WTC11 (cell line): Measurements from ENCODE around the gene PPME1. TPM values are rescaled to one million over a fixed set of nuclear protein-coding genes. Genes with fewer than 3 reads are reported as not detected.

Experiments used
- ATAC-seq: fragments of 200-7000 bp; cut with Tn5 transposase; 2 replicates; pipeline ENCODE4 v1.10.0; 2021; ENCODE audit warnings: mild to moderate bottlenecking, moderate library complexity
- CTCF ChIA-PET: fragments of 300-600 bp; sonication (Branson Sonifier 250); formaldehyde crosslinking; loops from one replicate; lab custom pipeline; 2021; ENCODE audit warnings: antibody characterized with exemption; lab: Charles Lee
- POLR2A ChIA-PET: fragments of 350-600 bp; sonication (Branson Sonifier 250); formaldehyde crosslinking; loops from one replicate; lab custom pipeline; 2021; ENCODE audit warnings: antibody characterized with exemption; lab: Charles Lee
- DNase-seq: peaks from one replicate; pipeline ENCODE4 v3.0.0; 2021; ENCODE audit warnings: low spot score
- H3K27ac Mint-ChIP-seq: 2 replicates; pipeline ENCODE4 v1.8.0; 2021; ENCODE audit warnings: mixed read lengths
- H3K27me3 Mint-ChIP-seq: 2 replicates; pipeline ENCODE4 v1.8.0; 2021; ENCODE audit warnings: low read depth, mild to moderate bottlenecking, moderate library complexity, mixed read lengths
- H3K36me3 Mint-ChIP-seq: 2 replicates; pipeline ENCODE4 v1.8.0; 2021; ENCODE audit warnings: mixed read lengths
- H3K4me1 Mint-ChIP-seq: 2 replicates; pipeline ENCODE4 v1.8.0; 2022; ENCODE audit warnings: mixed read lengths
- H3K4me3 Mint-ChIP-seq: 2 replicates; pipeline ENCODE4 v1.8.0; 2021; ENCODE audit warnings: mild to moderate bottlenecking, moderate library complexity, mixed read lengths
- H3K9me3 Mint-ChIP-seq: 2 replicates; pipeline ENCODE4 v1.8.0; 2021; ENCODE audit warnings: mixed read lengths
- ATF2 ChIP-seq: sonication (generic); formaldehyde crosslinking; IDR thresholded peaks from 2 replicates; pipeline ENCODE4 v1.8.1; 2022; ENCODE audit warnings: low read depth, missing genetic modification reagents, borderline replicate concordance
- CBFB ChIP-seq: sonication (generic); formaldehyde crosslinking; IDR thresholded peaks from 2 replicates; pipeline ENCODE4 v1.8.1; 2022; ENCODE audit warnings: mild to moderate bottlenecking, low read depth, missing genetic modification reagents
- EMX1 ChIP-seq: fragments of 250-450 bp; sonication (Bioruptor Pico); IDR thresholded peaks from 2 replicates; pipeline ENCODE4 v1.8.0; 2021; ENCODE audit warnings: mild to moderate bottlenecking
- ERG ChIP-seq: fragments of 250-450 bp; sonication (Bioruptor Pico); IDR thresholded peaks from 2 replicates; pipeline ENCODE4 v1.8.0; 2021; ENCODE audit warnings: mild to moderate bottlenecking
- FOXJ3 ChIP-seq: sonication (generic); formaldehyde crosslinking; IDR thresholded peaks from 2 replicates; pipeline ENCODE4 v1.9.0; 2021; ENCODE audit warnings: missing genetic modification reagents, mild to moderate bottlenecking, borderline replicate concordance
- HMGA2 ChIP-seq: fragments of 250-450 bp; sonication (Bioruptor Pico); IDR thresholded peaks from 2 replicates; pipeline ENCODE4 v1.4.0; 2021; ENCODE audit warnings: mild to moderate bottlenecking, moderate library complexity
- IRF2 ChIP-seq: sonication (generic); formaldehyde crosslinking; IDR thresholded peaks from 2 replicates; pipeline ENCODE4 v1.8.0; 2022; ENCODE audit warnings: low read depth, missing genetic modification reagents, borderline replicate concordance
- MXD4 ChIP-seq: fragments of 250-450 bp; sonication (Bioruptor Pico); IDR thresholded peaks from 2 replicates; pipeline ENCODE4 v1.8.0; 2021; ENCODE audit warnings: mild to moderate bottlenecking, moderate library complexity, borderline replicate concordance
- NR1H2 ChIP-seq: sonication (generic); formaldehyde crosslinking; IDR thresholded peaks from 2 replicates; pipeline ENCODE4 v1.9.0; 2021; ENCODE audit warnings: mild to moderate bottlenecking, moderate library complexity, missing genetic modification reagents
- NR3C1 ChIP-seq: sonication (generic); formaldehyde crosslinking; conservative IDR thresholded peaks from 2 replicates; pipeline ENCODE4 v1.8.1; 2023; ENCODE audit warnings: low read depth, mild to moderate bottlenecking, missing genetic modification reagents
- RELA ChIP-seq: sonication (generic); formaldehyde crosslinking; IDR thresholded peaks from 2 replicates; pipeline ENCODE4 v1.8.1; 2022; ENCODE audit warnings: missing genetic modification reagents, mild to moderate bottlenecking, borderline replicate concordance
- STAT6 ChIP-seq: sonication (generic); formaldehyde crosslinking; conservative IDR thresholded peaks from 2 replicates; pipeline ENCODE4 v1.8.1; 2023; ENCODE audit warnings: mild to moderate bottlenecking, low read depth, missing genetic modification reagents, moderate library complexity
- USF2 ChIP-seq: sonication (generic); formaldehyde crosslinking; IDR thresholded peaks from 2 replicates; pipeline ENCODE4 v1.8.1; 2023; ENCODE audit warnings: mild to moderate bottlenecking, missing genetic modification reagents, moderate library complexity
- ZBTB21 ChIP-seq: sonication (generic); formaldehyde crosslinking; IDR thresholded peaks from 2 replicates; pipeline ENCODE4 v1.8.1; 2023; ENCODE audit warnings: mild to moderate bottlenecking, missing genetic modification reagents, borderline replicate concordance
- ZNF232 ChIP-seq: sonication (generic); formaldehyde crosslinking; IDR thresholded peaks from 2 replicates; pipeline ENCODE4 v1.8.0; 2022; ENCODE audit warnings: mild to moderate bottlenecking, missing genetic modification reagents
- ZNF281 ChIP-seq: sonication (generic); formaldehyde crosslinking; IDR thresholded peaks from 2 replicates; pipeline ENCODE4 v1.8.0; 2023; ENCODE audit warnings: mild to moderate bottlenecking, missing genetic modification reagents
- ZNF425 ChIP-seq: fragments of 250-450 bp; sonication (Bioruptor Pico); conservative IDR thresholded peaks from 2 replicates; pipeline ENCODE4 v1.9.0; 2021; ENCODE audit warnings: mild to moderate bottlenecking
- ZNF671 ChIP-seq: fragments of 250-450 bp; sonication (Bioruptor Pico); IDR thresholded peaks from 2 replicates; pipeline ENCODE4 v1.8.0; 2021; ENCODE audit warnings: mild to moderate bottlenecking
- total RNA-seq: library from RNA; stranded (reverse); gene quantifications from 3 replicates; pipeline ENCODE4 v1.2.3, GENCODE V29; 2021

The PPME1 gene
- total RNA-seq, 1 experiment from 2014 or later: 42.5 TPM

GRCh38 chr11:74208507-74208906 is 37.4 kb downstream of the PPME1 start (continued):
- TF ChIP-seq STAT6: no peak
- no peak for TF ChIP-seq ZNF281 (CRISPR knock-in tag)

GRCh38 chr11:74212533-74212932 is 41.4 kb downstream of the PPME1 start:
- H3K4me1 Mint-ChIP-seq: peaks cover 16% of the 10 kb centered on the region
- no peak overlapping the region for H3K4me3 Mint-ChIP-seq
- DNase-seq (no peak), ATAC-seq (no peak)
- POLR2A ChIA-PET: no interaction called here
- no peaks in the 10 kb centered on the region; the same call in 1 of the 2 replicates for H3K27me3 Mint-ChIP-seq
- no peak overlapping the region for H3K27ac Mint-ChIP-seq
- CTCF ChIA-PET: interaction anchor here (0.6 kb wide), 1 partner anchor 27 kb away, joined by 5 read pairs; no protein-coding TSS in a partner anchor
- peaks cover 25% of the 10 kb centered on the region for H3K36me3 Mint-ChIP-seq
- H3K9me3 Mint-ChIP-seq: no peaks in the 10 kb centered on the region
- no peak for TF ChIP-seq RELA (CRISPR knock-in tag)
- TF ChIP-seq ZNF425 (CRISPR knock-in tag): no peak
- TF ChIP-seq MXD4 (CRISPR knock-in tag): no peak
- no peak for TF ChIP-seq FOXJ3 (CRISPR knock-in tag)
- TF ChIP-seq HMGA2 (CRISPR knock-in tag): no peak
- no peak for TF ChIP-seq NR1H2 (CRISPR knock-in tag)
- TF ChIP-seq ATF2 (CRISPR knock-in tag): no peak
- no peak for TF ChIP-seq USF2 (CRISPR knock-in tag)
- no peak for TF ChIP-seq CBFB (CRISPR knock-in tag)
- no peak for TF ChIP-seq ZBTB21 (CRISPR knock-in tag)
- no peak for TF ChIP-seq IRF2
- TF ChIP-seq ZNF232: no peak
- TF ChIP-seq ZNF671: no peak
- no peak for TF ChIP-seq NR3C1
- TF ChIP-seq ERG: no peak
- TF ChIP-seq EMX1 (CRISPR knock-in tag): no peak
